IPS-18a (cell line): ENCODE measurements around the gene CAPN8.

Experiments used
- H3K27ac ChIP-seq: one replicate; pipeline ENCODE4 v1.5.1; 2013; ENCODE audit warnings: low read length
- H3K27me3 ChIP-seq: one replicate; pipeline ENCODE4 v1.6.1; 2013; ENCODE audit warnings: mild to moderate bottlenecking, low read length; ENCODE audit not compliant: control insufficient read depth, insufficient read depth
- H3K36me3 ChIP-seq: one replicate; pipeline ENCODE4 v1.6.1; 2013; ENCODE audit warnings: low read depth, low read length; ENCODE audit not compliant: control insufficient read depth
- H3K4me1 ChIP-seq: one replicate; pipeline ENCODE4 v1.6.1; 2013; ENCODE audit warnings: low read depth, low read length; ENCODE audit not compliant: control insufficient read depth
- H3K4me3 ChIP-seq: one replicate; pipeline ENCODE4 v1.5.1; 2013; ENCODE audit warnings: low read length
- H3K9ac ChIP-seq: one replicate; pipeline ENCODE4 v1.6.1; 2013; ENCODE audit warnings: mild to moderate bottlenecking, low read length, moderate library complexity
- H3K9me3 ChIP-seq: one replicate; pipeline ENCODE4 v1.6.1; 2013; ENCODE audit warnings: low read depth, low read length; ENCODE audit not compliant: control insufficient read depth

Gene CAPN8

GRCh38 chr1:223665592-223666312, at the start of gene CAPN8:
Gene CAPN8 (minus strand): TSS chr1:223665701. CDS start chr1:223665646, 55 bp downstream.
- no peak within 1 kb of the TSS for H3K9ac ChIP-seq
- H3K27me3 ChIP-seq = no peaks in the 10 kb centered on the region
- no peak within 1 kb of the TSS for H3K27ac ChIP-seq
- H3K36me3 ChIP-seq = no peaks in the 10 kb centered on the region
- no peaks in the 10 kb centered on the region for H3K9me3 ChIP-seq
- H3K4me1 ChIP-seq = no peaks in the 10 kb centered on the region
- H3K4me3 ChIP-seq = no peak within 1 kb of the TSS

DNA sequence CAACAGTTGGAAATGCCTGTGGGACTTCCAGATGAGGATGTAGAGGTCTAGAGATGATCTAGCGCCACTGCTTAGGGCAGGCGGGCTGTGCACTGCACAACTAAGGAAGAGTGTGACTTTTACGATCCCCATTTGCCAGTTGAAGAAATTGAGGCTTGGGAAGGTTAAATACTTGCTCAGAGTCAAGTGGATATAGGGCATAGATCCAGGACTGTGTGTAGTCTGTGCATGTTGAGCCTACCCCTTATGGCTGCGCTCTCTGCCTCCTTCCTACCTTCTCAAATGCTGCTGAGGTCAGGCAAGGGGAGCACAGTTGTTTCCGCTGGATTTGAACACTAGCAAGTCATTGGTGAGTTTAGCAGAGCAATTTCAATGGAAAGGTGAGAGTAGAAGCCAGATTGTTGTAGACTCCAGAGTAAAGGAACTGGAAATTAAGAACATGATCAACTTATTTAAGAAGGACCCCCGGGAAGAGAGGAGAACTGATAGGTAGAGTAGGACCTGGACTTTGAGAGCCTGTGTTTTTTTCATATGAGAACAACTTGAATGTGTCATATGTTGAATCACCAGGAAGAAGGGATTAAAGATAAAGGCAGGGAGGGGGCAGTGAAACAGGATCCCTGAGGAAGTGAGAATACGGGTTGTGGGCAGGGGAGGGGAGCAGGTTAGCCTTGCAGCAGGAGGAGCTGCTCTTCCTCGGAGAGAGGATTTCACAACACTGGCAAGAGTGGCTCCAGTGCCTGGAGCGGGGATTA, 49.5 kb upstream of the CAPN8 start:
- Histone ChIP-seq H3K27me3 (peaks cover 59% of the 10 kb centered on the region), H3K27ac (no peak overlapping the region), H3K4me1 (peaks cover 18% of the 10 kb centered on the region), H3K9me3 (no peaks in the 10 kb centered on the region), H3K36me3 (no peaks in the 10 kb centered on the region), H3K4me3 (no peak overlapping the region), H3K9ac (no peak overlapping the region)

- peaks cover 59% of the 10 kb centered on the region for H3K27me3 ChIP-seq
- H3K9me3 ChIP-seq = no peaks in the 10 kb centered on the region
- no peak overlapping the region for H3K9ac ChIP-seq
- H3K4me3 ChIP-seq = no peak overlapping the region
- H3K4me1 ChIP-seq = peaks cover 18% of the 10 kb centered on the region
- H3K36me3 ChIP-seq = no peaks in the 10 kb centered on the region
- H3K27ac ChIP-seq = no peak overlapping the region
These were observed 48.9 kb upstream of the CAPN8 start for GRCh38 chr1:223714421-223714724.

GRCh38 chr1:223713546-223714420, 48.3 kb upstream of the CAPN8 start:
- Histone ChIP-seq H3K4me3 (peak overlapping the region; percentile 58), H3K36me3 (no peaks in the 10 kb centered on the region), H3K27me3 (peaks cover 59% of the 10 kb centered on the region), H3K9me3 (no peaks in the 10 kb centered on the region), H3K27ac (no peak overlapping the region), H3K9ac (no peak overlapping the region), H3K4me1 (peaks cover 15% of the 10 kb centered on the region)

GRCh38 chr1:223712850-223713474, 47.5 kb upstream of the CAPN8 start:
- H3K4me1 ChIP-seq = peaks cover 10% of the 10 kb centered on the region
- H3K36me3 ChIP-seq = no peaks in the 10 kb centered on the region
- peak overlapping the region; percentile 58 for H3K4me3 ChIP-seq
- no peaks in the 10 kb centered on the region for H3K9me3 ChIP-seq
- H3K27me3 ChIP-seq = peaks cover 53% of the 10 kb centered on the region
- H3K27ac ChIP-seq = no peak overlapping the region
- peak overlapping the region; percentile 43 for H3K9ac ChIP-seq

DNA sequence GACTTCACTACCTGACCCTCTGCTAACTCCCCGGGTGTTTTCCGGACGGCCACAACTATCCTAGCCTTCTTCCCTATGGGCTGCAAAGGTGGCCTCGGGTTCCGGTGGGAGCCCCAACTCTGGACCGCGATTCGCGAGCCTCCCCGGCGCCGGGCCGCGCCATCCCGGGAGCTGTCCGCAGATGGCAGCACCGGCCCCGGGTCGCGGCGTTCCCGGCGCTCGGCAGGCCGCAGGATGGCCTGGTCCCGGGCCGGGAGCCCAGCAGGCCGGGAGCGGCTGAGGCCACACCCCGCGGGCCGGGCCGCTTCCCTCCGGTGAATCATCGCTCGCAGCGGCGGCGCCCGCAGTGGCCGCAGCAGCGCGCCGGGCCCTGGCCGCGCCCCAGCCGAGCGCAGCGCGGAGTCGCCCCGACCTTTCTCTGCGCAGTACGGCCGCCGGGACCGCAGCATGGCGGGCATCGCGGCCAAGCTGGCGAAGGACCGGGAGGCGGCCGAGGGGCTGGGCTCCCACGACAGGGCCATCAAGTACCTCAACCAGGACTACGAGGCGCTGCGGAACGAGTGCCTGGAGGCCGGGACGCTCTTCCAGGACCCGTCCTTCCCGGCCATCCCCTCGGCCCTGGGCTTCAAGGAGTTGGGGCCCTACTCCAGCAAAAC, 46.8 kb upstream of the CAPN8 start, which contains the start of gene CAPN2:
Gene CAPN2 (plus strand): TSS at position 346 of the 656 bp plus-strand sequence. CDS start 102 bp downstream, at position 448.
- H3K4me1 ChIP-seq = peaks cover 10% of the 10 kb centered on the region

GRCh38 chr1:223711747-223712193, 46.3 kb upstream of the CAPN8 start:
- peaks cover 41% of the 10 kb centered on the region for H3K27me3 ChIP-seq
- H3K4me3 ChIP-seq = peak overlapping the region; percentile 58

More for the DNA sequence above, 46.8 kb upstream of the CAPN8 start, which contains the start of gene CAPN2:
- H3K4me3 ChIP-seq = peak within 1 kb of the TSS; percentile 58
- H3K9ac ChIP-seq = peak within 1 kb of the TSS; percentile 43
- H3K36me3 ChIP-seq = no peaks in the 10 kb centered on the region
- H3K27me3 ChIP-seq = peaks cover 47% of the 10 kb centered on the region
- H3K9me3 ChIP-seq = no peaks in the 10 kb centered on the region
- H3K27ac ChIP-seq = no peak within 1 kb of the TSS

DNA sequence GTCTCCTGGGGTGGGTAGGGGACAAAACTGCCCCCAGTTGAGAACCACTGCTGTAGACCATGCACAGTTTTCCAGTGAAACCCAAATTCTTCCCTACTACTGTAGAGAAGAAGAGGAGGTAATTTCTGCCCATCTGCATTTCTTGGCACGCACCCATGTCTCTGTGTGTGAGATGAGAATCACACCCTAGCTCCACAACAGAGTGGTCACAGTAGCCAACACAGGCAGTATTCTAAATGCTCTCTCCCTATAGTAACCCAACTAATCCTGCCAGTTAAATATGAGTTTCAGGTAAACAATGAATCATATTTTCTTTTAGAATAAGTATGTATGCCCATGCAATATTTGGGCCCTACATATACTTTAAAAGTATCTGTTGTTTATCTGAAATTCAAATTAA, 45.7 kb upstream of the CAPN8 start:
- no peak overlapping the region for H3K4me3 ChIP-seq
- H3K36me3 ChIP-seq = no peaks in the 10 kb centered on the region
- no peak overlapping the region for H3K27ac ChIP-seq
- H3K9me3 ChIP-seq = no peaks in the 10 kb centered on the region
- H3K9ac ChIP-seq = no peak overlapping the region
- peaks cover 7% of the 10 kb centered on the region for H3K4me1 ChIP-seq
- peaks cover 35% of the 10 kb centered on the region for H3K27me3 ChIP-seq

More at GRCh38 chr1:223711747-223712193, 46.3 kb upstream of the CAPN8 start:
- Histone ChIP-seq H3K4me1 (peaks cover 7% of the 10 kb centered on the region), H3K27ac (no peak overlapping the region), H3K36me3 (no peaks in the 10 kb centered on the region), H3K9ac (no peak overlapping the region), H3K9me3 (no peaks in the 10 kb centered on the region)

- no peak overlapping the region for H3K4me3 ChIP-seq
- peaks cover 7% of the 10 kb centered on the region for H3K4me1 ChIP-seq
- H3K36me3 ChIP-seq = no peaks in the 10 kb centered on the region
- no peak overlapping the region for H3K9ac ChIP-seq
- H3K27ac ChIP-seq = no peak overlapping the region
- H3K27me3 ChIP-seq = peaks cover 32% of the 10 kb centered on the region
- H3K9me3 ChIP-seq = no peaks in the 10 kb centered on the region
These were observed 45.0 kb upstream of the CAPN8 start for GRCh38 chr1:223710179-223711133.

DNA sequence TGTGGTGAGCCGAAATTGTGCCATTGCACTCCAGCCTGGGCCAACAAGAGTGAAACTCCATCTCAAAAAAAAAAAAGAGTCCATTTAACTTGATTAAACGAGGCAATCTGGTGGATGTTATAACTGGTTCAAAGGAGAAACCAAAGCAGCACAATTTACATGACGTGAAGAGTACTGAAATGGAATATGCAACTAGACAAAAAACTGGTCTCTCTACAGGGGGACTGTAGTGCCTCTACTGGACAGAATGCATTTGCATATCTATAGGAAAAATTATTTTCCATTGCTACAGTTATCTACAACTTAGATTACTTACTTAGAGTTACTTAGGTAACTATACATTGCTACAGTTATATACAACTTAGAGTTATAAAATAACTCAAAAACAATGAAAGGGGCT, 44.1 kb upstream of the CAPN8 start:
- H3K27ac ChIP-seq = no peak overlapping the region
- H3K27me3 ChIP-seq = peaks cover 30% of the 10 kb centered on the region
- H3K4me3 ChIP-seq = no peak overlapping the region
- H3K36me3 ChIP-seq = no peaks in the 10 kb centered on the region
- H3K9me3 ChIP-seq = no peaks in the 10 kb centered on the region
- peaks cover under 1% of the 10 kb centered on the region for H3K4me1 ChIP-seq
- no peak overlapping the region for H3K9ac ChIP-seq
